Type B pancreatic cell (in vitro differentiated cells): ENCODE results near the gene ARIH1. TPM values are rescaled to one million over a fixed set of nuclear protein-coding genes. Genes with fewer than 3 reads are reported as not detected.
A peak's percentile ranks its signal among the peaks of the same experiment; 100 is the strongest.

ENCODE experiments used
- DNase-seq: peaks from one replicate; pipeline ENCODE4 v3.0.0; 2021; ENCODE audit warnings: mixed read lengths; ENCODE audit not compliant: unreplicated experiment; ENCODE audit errors: extremely low spot score
- H3K27ac Mint-ChIP-seq: 2 replicates; pipeline ENCODE4 v1.8.0; 2021; ENCODE audit warnings: mild to moderate bottlenecking, mixed read lengths
- H3K27me3 Mint-ChIP-seq: 2 replicates; pipeline ENCODE4 v1.8.0; 2021; ENCODE audit warnings: mixed read lengths
- H3K36me3 Mint-ChIP-seq: 2 replicates; pipeline ENCODE4 v1.8.0; 2021; ENCODE audit warnings: mixed read lengths
- H3K4me1 Mint-ChIP-seq: one replicate; pipeline ENCODE4 v1.8.0; 2021; ENCODE audit warnings: mixed read lengths; ENCODE audit not compliant: unreplicated experiment
- H3K4me3 Mint-ChIP-seq: 2 replicates; pipeline ENCODE4 v1.8.0; 2021; ENCODE audit warnings: mild to moderate bottlenecking, mixed read lengths
- H3K9me3 Mint-ChIP-seq: 2 replicates; pipeline ENCODE4 v1.8.0; 2021; ENCODE audit warnings: mixed read lengths
- CTCF ChIP-seq: fragments of 200-600 bp; sonication (generic); conservative IDR thresholded peaks from 2 replicates; pipeline ENCODE4 v1.5.0; 2021; ENCODE audit warnings: antibody characterized with exemption, mild to moderate bottlenecking
- total RNA-seq: library from RNA; stranded (reverse); gene quantifications from 2 replicates; pipeline ENCODE4 v1.2.1, GENCODE V29; 2021; ENCODE audit warnings: low replicate concordance

ARIH1 gene
- total RNA-seq, 1 donor from 2014 or later: 172 TPM

DNA sequence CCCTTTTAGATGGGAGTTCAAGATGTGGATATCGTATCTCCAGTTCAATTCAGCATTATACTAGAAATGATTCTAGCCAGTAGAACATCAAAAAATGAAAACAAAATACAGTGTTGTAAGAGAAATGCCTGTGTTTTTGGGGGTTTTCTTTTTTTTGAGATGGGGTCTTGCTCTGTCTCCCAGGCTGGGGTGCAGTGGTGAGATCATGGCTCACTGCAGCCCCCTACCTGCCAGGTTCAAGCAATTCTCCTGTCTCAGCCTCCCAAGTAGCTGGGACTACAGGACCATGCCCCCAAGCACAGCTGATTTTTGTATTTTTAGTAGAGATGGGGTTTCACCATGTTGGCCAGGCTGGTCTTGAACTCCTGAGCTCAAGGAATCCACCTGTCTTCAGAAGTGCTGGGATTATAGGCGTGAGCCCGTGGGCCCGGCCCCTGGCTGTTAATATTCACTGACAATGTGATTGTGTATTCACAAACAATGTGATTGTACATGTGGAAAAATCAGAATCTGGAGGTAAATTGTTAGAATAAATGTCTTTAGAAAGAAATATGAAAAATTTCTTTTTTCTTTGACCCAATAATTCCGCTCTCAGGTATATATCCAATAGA is 59.0 kb downstream of the ARIH1 start:
- TF ChIP-seq CTCF: peak; percentile 49
- H3K27me3 Mint-ChIP-seq: no peaks in the 10 kb centered on the region
- DNase-seq: no peak

DNA sequence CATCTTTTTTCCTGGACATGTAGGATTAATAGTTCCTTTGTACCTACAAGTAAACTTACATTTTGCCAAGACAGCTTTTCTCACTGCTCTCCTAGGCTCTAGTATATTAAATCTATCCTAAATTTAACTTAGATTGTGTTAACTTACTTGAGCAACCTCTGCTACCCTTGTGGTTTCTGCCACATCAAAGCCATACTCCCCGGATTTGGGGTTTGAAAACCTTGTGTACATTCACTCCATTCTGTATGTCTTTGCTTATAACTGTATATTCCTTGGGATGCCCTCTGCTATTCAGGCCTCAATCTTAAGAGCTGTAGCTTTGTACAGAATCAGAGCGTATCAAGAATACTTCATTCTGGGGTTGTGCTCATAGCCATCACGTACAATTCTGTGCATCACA is 60.4 kb downstream of the ARIH1 start:
- Mint-ChIP-seq H3K36me3 (peaks cover 9% of the 10 kb centered on the region), H3K4me1 (peaks cover 3% of the 10 kb centered on the region)
- DNase-seq: no peak

More for the DNA sequence above, 59.0 kb downstream of the ARIH1 start:
- Mint-ChIP-seq H3K27ac (no peak overlapping the region), H3K4me3 (no peak overlapping the region), H3K4me1 (peaks cover 3% of the 10 kb centered on the region), H3K9me3 (no peaks in the 10 kb centered on the region), H3K36me3 (peaks cover 4% of the 10 kb centered on the region)

DNA sequence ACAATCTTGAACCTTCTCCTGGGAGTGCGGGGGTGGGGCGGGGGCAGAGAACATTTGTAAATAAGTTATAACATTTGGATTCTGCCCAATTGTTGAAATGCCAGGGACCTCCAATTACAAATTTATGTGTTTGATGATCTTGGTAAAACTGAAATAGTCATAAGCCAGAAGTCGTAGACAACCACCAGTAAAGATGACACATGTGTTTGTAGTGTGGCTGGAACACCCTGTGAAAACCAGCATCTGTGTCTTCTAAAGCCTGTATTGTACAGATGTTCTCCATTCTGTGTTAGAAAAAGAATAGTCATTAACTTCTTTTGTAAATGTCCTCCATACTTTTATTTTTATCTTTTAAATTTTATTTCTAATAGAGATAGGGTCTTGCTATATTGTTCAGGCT is 61.8 kb downstream of the ARIH1 start:
- Mint-ChIP-seq H3K27me3 (no peaks in the 10 kb centered on the region), H3K4me3 (no peak overlapping the region), H3K36me3 (peaks cover 16% of the 10 kb centered on the region), H3K9me3 (peaks cover 4% of the 10 kb centered on the region), H3K27ac (no peak overlapping the region), H3K4me1 (peaks cover 3% of the 10 kb centered on the region)
- DNase-seq: no peak
- TF ChIP-seq CTCF: no peak

More for the DNA sequence above, 60.4 kb downstream of the ARIH1 start:
- TF ChIP-seq CTCF: no peak
- Mint-ChIP-seq H3K4me3 (no peak overlapping the region), H3K27ac (no peak overlapping the region), H3K9me3 (no peaks in the 10 kb centered on the region), H3K27me3 (no peaks in the 10 kb centered on the region)

DNA sequence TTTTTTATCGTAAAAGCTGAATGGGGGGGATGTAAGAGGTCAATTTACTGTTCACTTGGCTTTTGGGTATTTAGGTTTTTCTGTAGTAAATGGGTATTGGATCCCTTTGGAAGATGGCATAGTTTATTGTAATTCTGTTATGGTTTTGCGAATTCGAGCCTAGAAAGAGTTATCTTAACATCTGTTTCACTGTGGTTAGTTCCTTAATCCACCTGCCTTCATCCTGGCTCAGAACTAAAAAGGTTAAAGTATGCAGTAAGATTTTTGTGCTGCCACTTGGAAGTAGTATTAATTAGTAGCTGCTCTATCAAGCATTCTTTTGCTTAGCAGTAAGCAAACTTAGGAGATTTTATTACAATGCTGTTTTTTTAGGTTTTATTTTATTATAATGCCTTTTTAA is 62.4 kb downstream of the ARIH1 start:
- Mint-ChIP-seq H3K4me1 (peaks cover 3% of the 10 kb centered on the region), H3K27ac (no peak overlapping the region), H3K9me3 (peaks cover 5% of the 10 kb centered on the region), H3K36me3 (peaks cover 19% of the 10 kb centered on the region), H3K27me3 (no peaks in the 10 kb centered on the region), H3K4me3 (no peak overlapping the region)
- DNase-seq: no peak
- TF ChIP-seq CTCF: no peak

DNA sequence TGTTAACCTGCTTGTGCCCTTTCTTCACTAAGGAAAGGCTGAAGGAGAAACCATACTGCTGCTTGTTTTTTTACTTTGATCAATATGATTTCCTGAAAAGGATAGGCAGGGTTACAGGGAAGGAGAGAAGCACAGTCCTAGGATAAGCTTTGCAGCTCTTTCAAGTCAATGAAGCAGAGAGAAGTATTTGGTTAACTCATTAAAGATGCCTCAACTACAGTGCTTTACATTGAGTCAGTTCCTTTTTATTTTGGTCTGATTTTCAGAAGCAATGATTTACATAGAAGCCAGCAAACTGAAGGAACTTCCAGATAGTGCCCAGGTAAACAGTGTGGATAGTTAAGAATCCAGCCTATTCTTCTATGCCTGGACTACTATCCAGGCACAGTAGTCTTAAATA is 64.8 kb downstream of the ARIH1 start:
- peaks cover 5% of the 10 kb centered on the region for H3K9me3 Mint-ChIP-seq
- no peak for TF ChIP-seq CTCF
- H3K27me3 Mint-ChIP-seq: no peaks in the 10 kb centered on the region
- peaks cover 3% of the 10 kb centered on the region for H3K4me1 Mint-ChIP-seq
- no peak for DNase-seq
- H3K27ac Mint-ChIP-seq: no peak overlapping the region
- peaks cover 24% of the 10 kb centered on the region for H3K36me3 Mint-ChIP-seq
- H3K4me3 Mint-ChIP-seq: no peak overlapping the region
